HL-60 (cell line): ENCODE measurements around the gene TMEM126A.

Experiments
- POLR2AphosphoS5 ChIP-seq: IDR thresholded peaks from 2 replicates; pipeline ENCODE4 v1.6.1; 2012; ENCODE audit warnings: low read depth
- SPI1 ChIP-seq: IDR thresholded peaks from 2 replicates; pipeline ENCODE4 v1.6.1; 2012; ENCODE audit warnings: low read depth, mild to moderate bottlenecking, borderline replicate concordance
- TF ChIP-seq, protein P1 (sequence below): IDR thresholded peaks from one replicate; pipeline ENCODE4 v1.5.1; 2011; ENCODE audit warnings: low read length, control low read depth, inconsistent platforms; ENCODE audit not compliant: insufficient read depth
- TF ChIP-seq, protein P2 (sequence below): IDR thresholded peaks from 2 replicates; pipeline ENCODE4 v1.6.1; 2012; ENCODE audit warnings: low read depth; ENCODE audit not compliant: insufficient replicate concordance

DNA sequence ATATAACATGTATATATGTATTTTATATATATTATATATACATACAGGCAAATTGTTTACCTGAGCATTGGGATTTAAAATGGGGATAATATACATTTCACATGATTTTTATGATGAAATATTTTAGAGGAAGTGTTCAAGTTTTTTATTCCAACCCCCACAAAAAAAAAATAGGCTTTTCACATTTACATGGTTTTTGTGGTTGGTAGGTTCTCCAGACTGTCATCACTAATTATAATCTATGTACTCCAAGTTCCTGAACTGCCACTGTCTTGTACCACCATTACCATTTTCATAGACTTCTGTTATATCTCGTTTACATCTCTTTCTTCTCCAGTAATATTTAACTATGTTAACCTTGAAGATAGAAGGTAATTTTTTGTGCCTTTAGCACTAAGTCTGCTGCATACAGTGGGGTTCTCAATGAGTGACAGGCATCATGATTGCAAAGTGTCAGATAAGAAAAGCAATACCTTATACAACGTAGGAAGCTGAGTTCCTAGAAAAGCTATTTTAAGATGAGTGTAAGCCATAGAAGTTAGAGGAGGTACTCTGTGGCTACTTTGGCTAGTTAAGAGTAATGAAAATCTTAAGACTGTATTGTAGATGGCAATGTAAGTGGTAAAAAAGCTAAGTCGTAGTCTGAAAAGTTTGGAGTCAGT is 5.2 kb downstream of the TMEM126A start:
- TF ChIP-seq, protein P1, sequence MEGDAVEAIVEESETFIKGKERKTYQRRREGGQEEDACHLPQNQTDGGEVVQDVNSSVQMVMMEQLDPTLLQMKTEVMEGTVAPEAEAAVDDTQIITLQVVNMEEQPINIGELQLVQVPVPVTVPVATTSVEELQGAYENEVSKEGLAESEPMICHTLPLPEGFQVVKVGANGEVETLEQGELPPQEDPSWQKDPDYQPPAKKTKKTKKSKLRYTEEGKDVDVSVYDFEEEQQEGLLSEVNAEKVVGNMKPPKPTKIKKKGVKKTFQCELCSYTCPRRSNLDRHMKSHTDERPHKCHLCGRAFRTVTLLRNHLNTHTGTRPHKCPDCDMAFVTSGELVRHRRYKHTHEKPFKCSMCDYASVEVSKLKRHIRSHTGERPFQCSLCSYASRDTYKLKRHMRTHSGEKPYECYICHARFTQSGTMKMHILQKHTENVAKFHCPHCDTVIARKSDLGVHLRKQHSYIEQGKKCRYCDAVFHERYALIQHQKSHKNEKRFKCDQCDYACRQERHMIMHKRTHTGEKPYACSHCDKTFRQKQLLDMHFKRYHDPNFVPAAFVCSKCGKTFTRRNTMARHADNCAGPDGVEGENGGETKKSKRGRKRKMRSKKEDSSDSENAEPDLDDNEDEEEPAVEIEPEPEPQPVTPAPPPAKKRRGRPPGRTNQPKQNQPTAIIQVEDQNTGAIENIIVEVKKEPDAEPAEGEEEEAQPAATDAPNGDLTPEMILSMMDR, result no peak
- TF ChIP-seq SPI1 (peak; percentile 40), POLR2AphosphoS5 (no peak; the same call in 1 of the 2 replicates)
- TF ChIP-seq, protein P2, sequence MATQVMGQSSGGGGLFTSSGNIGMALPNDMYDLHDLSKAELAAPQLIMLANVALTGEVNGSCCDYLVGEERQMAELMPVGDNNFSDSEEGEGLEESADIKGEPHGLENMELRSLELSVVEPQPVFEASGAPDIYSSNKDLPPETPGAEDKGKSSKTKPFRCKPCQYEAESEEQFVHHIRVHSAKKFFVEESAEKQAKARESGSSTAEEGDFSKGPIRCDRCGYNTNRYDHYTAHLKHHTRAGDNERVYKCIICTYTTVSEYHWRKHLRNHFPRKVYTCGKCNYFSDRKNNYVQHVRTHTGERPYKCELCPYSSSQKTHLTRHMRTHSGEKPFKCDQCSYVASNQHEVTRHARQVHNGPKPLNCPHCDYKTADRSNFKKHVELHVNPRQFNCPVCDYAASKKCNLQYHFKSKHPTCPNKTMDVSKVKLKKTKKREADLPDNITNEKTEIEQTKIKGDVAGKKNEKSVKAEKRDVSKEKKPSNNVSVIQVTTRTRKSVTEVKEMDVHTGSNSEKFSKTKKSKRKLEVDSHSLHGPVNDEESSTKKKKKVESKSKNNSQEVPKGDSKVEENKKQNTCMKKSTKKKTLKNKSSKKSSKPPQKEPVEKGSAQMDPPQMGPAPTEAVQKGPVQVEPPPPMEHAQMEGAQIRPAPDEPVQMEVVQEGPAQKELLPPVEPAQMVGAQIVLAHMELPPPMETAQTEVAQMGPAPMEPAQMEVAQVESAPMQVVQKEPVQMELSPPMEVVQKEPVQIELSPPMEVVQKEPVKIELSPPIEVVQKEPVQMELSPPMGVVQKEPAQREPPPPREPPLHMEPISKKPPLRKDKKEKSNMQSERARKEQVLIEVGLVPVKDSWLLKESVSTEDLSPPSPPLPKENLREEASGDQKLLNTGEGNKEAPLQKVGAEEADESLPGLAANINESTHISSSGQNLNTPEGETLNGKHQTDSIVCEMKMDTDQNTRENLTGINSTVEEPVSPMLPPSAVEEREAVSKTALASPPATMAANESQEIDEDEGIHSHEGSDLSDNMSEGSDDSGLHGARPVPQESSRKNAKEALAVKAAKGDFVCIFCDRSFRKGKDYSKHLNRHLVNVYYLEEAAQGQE, result no peak
